GM15510 (cell line): Measurements from ENCODE around the gene LAMB2.
A peak's percentile ranks its signal among the peaks of the same experiment; 100 is the strongest.

Experiments used
- POLR2A ChIP-seq: IDR thresholded peaks from 3 replicates; pipeline ENCODE4 v1.6.1; 2011; ENCODE audit warnings: borderline replicate concordance; ENCODE audit not compliant: insufficient read length; ENCODE audit errors: extremely low read depth

Gene LAMB2

GRCh38 chr3:49165771-49166751 lies 33.2 kb upstream of the LAMB2 start, which contains the start of gene CCDC71:
Gene CCDC71 (minus strand): TSS chr3:49166331. CDS start chr3:49164208, 2,123 bp downstream.
- peak; percentile 83 for TF ChIP-seq POLR2A

- TF ChIP-seq POLR2A, result no peak
These were observed 32.3 kb upstream of the LAMB2 start for GRCh38 chr3:49164983-49165720.

- no peak for TF ChIP-seq POLR2A
These were observed 30.8 kb upstream of the LAMB2 start for GRCh38 chr3:49163609-49164008.

- peak; percentile 17 for TF ChIP-seq POLR2A
These were observed 30.0 kb upstream of the LAMB2 start for GRCh38 chr3:49162751-49163419.

GRCh38 chr3:49161808-49162530 lies 29.1 kb upstream of the LAMB2 start:
- TF ChIP-seq POLR2A, result no peak

- no peak for TF ChIP-seq POLR2A
These were observed 28.3 kb upstream of the LAMB2 start for GRCh38 chr3:49161197-49161596.

GRCh38 chr3:49158792-49159191 lies 25.9 kb upstream of the LAMB2 start:
- no peak for TF ChIP-seq POLR2A

- TF ChIP-seq POLR2A, result no peak
These were observed 25.4 kb upstream of the LAMB2 start for GRCh38 chr3:49158103-49158709.

GRCh38 chr3:49157289-49157688 lies 24.4 kb upstream of the LAMB2 start:
- TF ChIP-seq POLR2A, result no peak

- no peak for TF ChIP-seq POLR2A
These were observed 20.6 kb upstream of the LAMB2 start for GRCh38 chr3:49153349-49153912.

- no peak for TF ChIP-seq POLR2A
These were observed 18.8 kb upstream of the LAMB2 start for GRCh38 chr3:49151610-49152009.

- TF ChIP-seq POLR2A, result no peak
These were observed 15.3 kb upstream of the LAMB2 start for GRCh38 chr3:49148159-49148558.

- no peak for TF ChIP-seq POLR2A
These were observed 7.2 kb upstream of the LAMB2 start for GRCh38 chr3:49140080-49140479.
